Rectal smooth muscle tissue (tissue), 1 donor: ENCODE data around the gene CHCHD1.
"Not testable (repeated sequence)": the region's sequence is repeated elsewhere in the genome, so short reads cannot be mapped to it uniquely, and the experiment has no call there.

ENCODE experiments used
- H3K27ac ChIP-seq: one replicate; pipeline ENCODE4 v1.7.0; 2013; ENCODE audit warnings: low read depth, low read length, inconsistent platforms
- H3K27me3 ChIP-seq: one replicate; pipeline ENCODE4 v1.7.0; 2013; ENCODE audit warnings: low read length; ENCODE audit not compliant: control insufficient read depth, insufficient read depth
- H3K36me3 ChIP-seq: one replicate; pipeline ENCODE4 v1.7.0; 2013; ENCODE audit warnings: low read length; ENCODE audit not compliant: control insufficient read depth, insufficient read depth
- H3K4me1 ChIP-seq: one replicate; pipeline ENCODE4 v1.7.0; 2013; ENCODE audit warnings: low read length; ENCODE audit not compliant: control insufficient read depth, insufficient read depth
- H3K4me3 ChIP-seq: one replicate; pipeline ENCODE4 v1.7.0; 2013; ENCODE audit warnings: low read length
- H3K9ac ChIP-seq: one replicate; pipeline ENCODE4 v1.7.0; 2013; ENCODE audit warnings: low read length

Gene CHCHD1

DNA sequence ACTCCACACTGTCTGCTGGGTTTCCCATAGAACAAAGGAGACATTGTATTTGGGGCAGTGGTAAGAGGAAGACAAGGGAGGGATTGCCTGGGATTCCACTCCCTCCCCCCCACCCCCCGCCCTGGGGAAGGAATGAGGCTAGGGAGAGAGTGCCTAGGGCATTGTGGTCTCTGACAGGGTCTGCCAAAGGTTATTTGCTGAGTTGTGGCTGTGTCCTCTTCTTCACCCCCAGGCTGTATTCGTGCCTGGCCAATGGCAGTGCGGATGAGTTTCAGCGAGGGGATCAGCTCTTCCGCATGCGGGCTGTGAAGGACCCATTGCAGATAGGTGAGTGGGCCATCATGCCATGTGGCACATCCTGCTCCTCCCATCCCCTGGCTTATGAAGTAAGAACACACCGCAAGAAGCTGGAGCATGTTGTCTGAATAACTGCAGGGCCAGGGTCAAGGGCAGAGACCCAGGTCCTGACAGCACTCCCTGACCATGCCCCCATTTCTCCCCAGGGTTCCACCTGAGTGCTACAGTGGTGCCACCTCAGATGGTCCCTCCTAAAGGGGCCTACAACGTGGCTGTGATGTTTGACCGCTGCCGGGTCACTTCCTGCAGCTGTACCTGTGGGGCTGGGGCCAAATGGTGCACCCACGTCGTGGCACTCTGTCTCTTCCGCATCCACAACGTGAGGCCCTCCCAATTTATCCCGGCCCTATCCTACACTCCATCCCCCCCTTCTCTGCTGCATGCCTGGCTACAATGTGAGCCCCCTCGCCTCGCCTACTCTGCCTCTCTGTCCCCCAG is 7.2 kb downstream of the CHCHD1 start:
- H3K4me1 ChIP-seq = peaks cover 21% of the 10 kb centered on the region
- peaks cover 41% of the 10 kb centered on the region for H3K36me3 ChIP-seq

DNA sequence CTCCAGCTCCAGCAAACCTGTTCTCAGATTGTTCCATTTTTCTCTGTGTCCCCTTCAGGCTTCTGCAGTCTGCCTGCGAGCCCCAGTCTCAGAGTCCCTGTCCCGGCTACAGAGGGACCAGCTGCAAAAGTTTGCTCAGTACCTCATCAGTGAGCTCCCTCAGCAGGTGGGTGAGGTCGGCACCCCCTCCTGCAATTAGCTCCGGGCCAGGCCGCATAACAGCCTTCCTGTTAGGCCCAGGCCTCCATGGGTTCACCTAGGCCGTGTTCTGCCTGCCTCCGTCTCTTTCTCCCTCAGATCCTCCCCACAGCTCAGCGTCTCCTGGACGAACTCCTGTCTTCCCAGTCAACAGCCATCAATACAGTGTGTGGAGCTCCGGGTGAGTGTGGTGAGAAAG is 7.8 kb downstream of the CHCHD1 start:
- no peak overlapping the region for H3K4me3 ChIP-seq
- H3K27me3 ChIP-seq = no peaks in the 10 kb centered on the region
- H3K9ac ChIP-seq = no peak overlapping the region
- no peak overlapping the region for H3K27ac ChIP-seq
- peaks cover 21% of the 10 kb centered on the region for H3K4me1 ChIP-seq
- peaks cover 47% of the 10 kb centered on the region for H3K36me3 ChIP-seq

More for the DNA sequence above, 7.2 kb downstream of the CHCHD1 start:
- Histone ChIP-seq H3K4me3 (no peak overlapping the region), H3K9ac (no peak overlapping the region), H3K27me3 (no peaks in the 10 kb centered on the region), H3K27ac (no peak overlapping the region)

DNA sequence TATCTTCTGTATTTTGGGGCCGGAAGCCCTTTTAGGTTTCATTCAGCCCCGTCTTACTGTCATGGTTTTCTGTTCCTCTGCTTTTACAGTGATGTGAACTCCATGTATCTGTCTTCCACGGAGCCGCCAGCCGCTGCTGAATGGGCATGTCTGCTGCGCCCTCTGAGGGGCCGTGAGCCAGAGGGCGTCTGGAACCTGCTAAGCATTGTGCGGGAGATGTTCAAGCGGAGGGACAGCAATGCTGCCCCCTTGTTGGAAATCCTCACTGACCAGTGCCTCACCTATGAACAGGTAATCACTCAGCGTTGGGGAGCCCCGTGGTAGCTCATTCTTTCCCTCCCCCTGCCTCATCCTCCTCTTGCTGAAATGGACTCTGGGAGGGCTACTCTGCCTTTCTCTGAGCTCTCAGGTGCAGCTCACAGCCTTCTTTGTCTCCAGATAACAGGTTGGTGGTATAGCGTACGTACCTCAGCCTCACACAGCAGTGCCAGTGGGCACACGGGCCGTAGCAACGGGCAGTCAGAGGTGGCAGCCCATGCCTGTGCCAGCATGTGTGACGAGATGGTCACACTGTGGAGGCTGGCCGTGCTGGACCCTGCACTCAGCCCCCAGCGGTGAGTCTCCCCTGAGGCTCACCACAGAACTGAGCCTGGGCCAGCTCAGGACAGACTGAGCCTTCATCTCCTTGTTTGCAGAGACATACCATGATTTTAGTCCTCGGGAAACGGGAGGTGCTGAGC is 9.2 kb downstream of the CHCHD1 start:
- H3K27ac ChIP-seq = no peak overlapping the region
- H3K27me3 ChIP-seq = no peaks in the 10 kb centered on the region
- no peak overlapping the region for H3K9ac ChIP-seq
- H3K4me3 ChIP-seq = no peak overlapping the region
- peaks cover 17% of the 10 kb centered on the region for H3K4me1 ChIP-seq
- H3K36me3 ChIP-seq = peaks cover 55% of the 10 kb centered on the region

DNA sequence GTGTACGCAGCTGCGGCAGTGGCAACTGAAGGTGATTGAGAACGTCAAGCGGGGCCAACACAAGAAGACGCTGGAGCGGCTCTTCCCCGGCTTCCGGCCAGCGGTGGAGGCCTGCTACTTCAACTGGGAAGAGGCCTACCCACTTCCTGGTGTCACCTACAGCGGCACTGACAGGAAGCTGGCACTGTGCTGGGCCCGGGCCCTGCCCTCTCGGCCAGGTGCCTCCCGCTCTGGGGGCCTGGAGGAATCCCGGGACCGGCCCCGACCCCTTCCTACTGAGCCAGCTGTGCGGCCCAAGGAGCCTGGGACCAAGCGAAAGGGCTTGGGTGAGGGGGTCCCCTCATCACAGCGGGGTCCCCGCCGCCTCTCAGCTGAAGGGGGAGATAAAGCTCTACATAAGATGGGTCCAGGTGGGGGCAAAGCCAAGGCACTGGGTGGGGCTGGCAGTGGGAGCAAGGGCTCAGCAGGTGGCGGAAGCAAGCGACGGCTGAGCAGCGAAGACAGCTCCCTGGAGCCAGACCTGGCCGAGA is 10.1 kb downstream of the CHCHD1 start:
- peaks cover 60% of the 10 kb centered on the region for H3K36me3 ChIP-seq
- no peak overlapping the region for H3K4me3 ChIP-seq
- no peaks in the 10 kb centered on the region for H3K27me3 ChIP-seq
- no peak overlapping the region for H3K9ac ChIP-seq
- H3K4me1 ChIP-seq = peaks cover 11% of the 10 kb centered on the region
- H3K27ac ChIP-seq = no peak overlapping the region

DNA sequence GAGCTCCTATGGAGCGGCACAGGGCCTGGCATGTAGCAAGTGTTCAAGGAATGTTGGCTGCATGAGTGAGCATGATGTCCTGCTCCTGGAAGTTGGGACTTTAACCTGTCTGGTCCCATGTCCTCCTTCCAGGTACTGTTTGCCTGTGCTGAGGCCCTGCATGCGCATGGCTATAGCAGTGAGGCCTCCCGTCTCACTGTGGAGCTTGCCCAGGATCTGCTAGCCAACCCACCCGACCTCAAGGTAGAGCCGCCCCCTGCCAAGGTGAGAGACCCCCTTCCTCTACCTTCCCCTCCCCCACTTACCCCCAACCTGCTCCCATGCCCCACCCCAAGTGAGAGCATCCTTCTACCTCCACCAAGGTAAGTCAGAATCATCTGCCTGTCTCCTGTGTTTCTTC is 11.6 kb downstream of the CHCHD1 start:
- H3K27ac ChIP-seq = no peak overlapping the region
- no peaks in the 10 kb centered on the region for H3K27me3 ChIP-seq
- no peak overlapping the region for H3K9ac ChIP-seq
- peaks cover under 1% of the 10 kb centered on the region for H3K4me1 ChIP-seq
- no peak overlapping the region for H3K4me3 ChIP-seq
- peaks cover 74% of the 10 kb centered on the region for H3K36me3 ChIP-seq

DNA sequence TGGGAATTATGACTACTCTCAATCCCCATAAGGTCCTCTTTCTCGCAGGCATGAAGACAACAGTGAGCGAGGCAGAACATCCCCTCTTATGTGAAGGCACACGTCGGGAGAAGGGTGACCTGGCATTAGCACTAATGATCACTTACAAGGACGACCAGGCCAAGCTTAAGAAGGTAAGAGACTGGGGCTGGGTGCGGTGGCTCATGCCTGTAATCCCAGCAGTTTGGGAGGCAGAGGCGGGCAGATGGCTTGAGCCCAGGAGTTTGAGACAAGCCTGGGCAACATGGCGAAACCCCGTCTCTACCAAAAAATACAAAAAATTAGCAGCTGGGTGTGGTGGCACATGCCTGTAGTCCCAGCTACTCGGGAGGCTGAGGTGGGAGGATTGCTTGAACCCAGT is 13.6 kb downstream of the CHCHD1 start:
- H3K9ac ChIP-seq, H3K27ac ChIP-seq, H3K4me1 ChIP-seq, H3K27me3 ChIP-seq, H3K4me3 ChIP-seq: not testable (repeated sequence)
- H3K36me3 ChIP-seq = peaks cover 68% of the 10 kb centered on the region

DNA sequence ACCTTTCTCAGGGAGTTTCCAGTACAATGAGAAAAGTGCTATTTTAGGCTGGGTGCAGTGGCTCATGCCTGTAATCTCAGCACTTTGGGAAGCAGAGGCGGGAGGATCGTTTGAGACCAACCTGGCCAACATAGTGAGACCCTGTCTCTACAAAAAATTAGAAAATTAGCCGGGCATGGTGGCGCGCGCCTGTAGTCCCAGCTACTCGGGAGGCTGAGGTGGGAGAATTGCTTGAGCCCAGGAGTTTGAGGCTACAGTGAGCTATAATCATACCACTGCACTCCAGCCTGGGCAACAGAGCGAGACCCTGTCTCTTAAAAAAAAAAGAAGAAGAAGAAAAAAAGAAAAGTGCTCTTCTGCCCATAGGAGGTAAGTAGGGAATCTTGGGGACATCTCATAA is 14.2 kb downstream of the CHCHD1 start:
- H3K27me3 ChIP-seq, H3K4me3 ChIP-seq, H3K4me1 ChIP-seq, H3K9ac ChIP-seq, H3K27ac ChIP-seq: not testable (repeated sequence)
- peaks cover 67% of the 10 kb centered on the region for H3K36me3 ChIP-seq

DNA sequence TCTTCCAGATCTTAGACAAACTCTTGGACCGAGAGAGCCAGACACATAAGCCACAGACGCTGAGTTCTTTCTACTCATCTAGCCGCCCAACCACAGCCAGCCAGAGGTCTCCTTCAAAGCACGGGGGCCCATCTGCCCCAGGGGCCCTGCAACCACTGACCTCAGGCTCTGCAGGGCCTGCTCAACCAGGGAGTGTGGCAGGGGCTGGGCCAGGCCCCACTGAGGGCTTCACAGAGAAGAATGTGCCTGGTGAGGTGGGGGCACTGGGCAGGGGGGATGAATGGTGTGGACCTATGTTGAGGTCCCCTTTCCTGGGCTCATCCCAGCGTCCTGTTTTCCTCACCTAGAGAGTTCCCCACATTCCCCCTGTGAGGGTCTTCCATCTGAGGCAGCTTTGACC is 14.9 kb downstream of the CHCHD1 start:
- no peak overlapping the region for H3K4me3 ChIP-seq
- H3K9ac ChIP-seq = no peak overlapping the region
- H3K27me3 ChIP-seq = no peaks in the 10 kb centered on the region
- H3K27ac ChIP-seq = no peak overlapping the region
- H3K4me1 ChIP-seq = no peaks in the 10 kb centered on the region
- H3K36me3 ChIP-seq = peaks cover 64% of the 10 kb centered on the region

DNA sequence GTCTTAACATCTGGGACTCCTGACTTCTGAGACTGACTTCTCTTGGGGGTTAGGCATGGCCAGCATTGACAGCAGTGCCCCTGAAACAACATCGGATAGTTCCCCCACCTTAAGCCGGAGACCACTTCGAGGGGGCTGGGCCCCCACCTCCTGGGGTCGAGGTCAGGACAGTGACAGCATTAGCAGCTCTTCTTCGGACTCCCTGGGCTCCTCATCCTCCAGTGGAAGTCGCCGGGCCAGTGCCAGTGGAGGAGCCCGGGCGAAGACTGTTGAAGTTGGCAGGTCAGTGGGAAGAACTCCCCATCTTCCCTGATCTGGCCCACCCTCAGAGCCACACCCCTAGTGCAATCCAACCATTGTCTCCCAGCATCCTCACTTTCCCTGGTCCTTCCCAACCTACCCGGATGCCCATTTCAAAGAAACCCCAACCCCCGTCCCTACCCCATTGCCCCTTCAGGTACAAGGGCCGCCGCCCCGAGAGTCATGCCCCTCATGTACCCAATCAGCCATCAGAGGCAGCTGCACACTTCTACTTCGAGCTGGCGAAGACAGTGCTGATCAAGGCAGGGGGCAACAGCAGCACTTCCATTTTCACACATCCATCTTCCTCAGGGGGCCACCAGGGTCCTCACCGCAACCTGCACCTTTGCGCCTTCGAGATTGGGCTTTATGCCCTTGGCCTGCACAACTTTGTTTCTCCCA is 15.6 kb downstream of the CHCHD1 start:
- Histone ChIP-seq H3K4me3 (no peak overlapping the region), H3K4me1 (no peaks in the 10 kb centered on the region), H3K36me3 (peaks cover 67% of the 10 kb centered on the region), H3K27me3 (no peaks in the 10 kb centered on the region), H3K27ac (no peak overlapping the region), H3K9ac (no peak overlapping the region)

DNA sequence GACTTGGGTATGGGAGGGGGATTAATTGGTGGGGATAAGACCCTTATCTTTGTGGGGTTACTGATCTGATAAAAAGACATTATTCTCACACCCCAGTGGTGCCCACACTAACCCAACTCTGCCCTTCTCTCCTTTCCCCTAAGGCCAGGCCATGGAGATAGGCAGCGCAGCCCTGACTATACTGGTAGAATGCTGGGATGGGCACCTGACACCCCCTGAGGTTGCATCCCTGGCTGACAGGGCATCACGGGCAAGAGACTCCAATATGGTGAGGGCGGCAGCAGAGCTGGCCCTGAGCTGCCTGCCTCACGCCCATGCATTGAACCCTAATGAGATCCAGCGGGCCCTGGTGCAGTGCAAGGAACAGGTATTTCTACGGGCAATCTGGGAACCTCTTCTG is 16.2 kb downstream of the CHCHD1 start:
- Histone ChIP-seq H3K27ac (no peak overlapping the region), H3K9ac (no peak overlapping the region), H3K27me3 (no peaks in the 10 kb centered on the region), H3K4me3 (no peak overlapping the region), H3K4me1 (no peaks in the 10 kb centered on the region), H3K36me3 (peaks cover 67% of the 10 kb centered on the region)

DNA sequence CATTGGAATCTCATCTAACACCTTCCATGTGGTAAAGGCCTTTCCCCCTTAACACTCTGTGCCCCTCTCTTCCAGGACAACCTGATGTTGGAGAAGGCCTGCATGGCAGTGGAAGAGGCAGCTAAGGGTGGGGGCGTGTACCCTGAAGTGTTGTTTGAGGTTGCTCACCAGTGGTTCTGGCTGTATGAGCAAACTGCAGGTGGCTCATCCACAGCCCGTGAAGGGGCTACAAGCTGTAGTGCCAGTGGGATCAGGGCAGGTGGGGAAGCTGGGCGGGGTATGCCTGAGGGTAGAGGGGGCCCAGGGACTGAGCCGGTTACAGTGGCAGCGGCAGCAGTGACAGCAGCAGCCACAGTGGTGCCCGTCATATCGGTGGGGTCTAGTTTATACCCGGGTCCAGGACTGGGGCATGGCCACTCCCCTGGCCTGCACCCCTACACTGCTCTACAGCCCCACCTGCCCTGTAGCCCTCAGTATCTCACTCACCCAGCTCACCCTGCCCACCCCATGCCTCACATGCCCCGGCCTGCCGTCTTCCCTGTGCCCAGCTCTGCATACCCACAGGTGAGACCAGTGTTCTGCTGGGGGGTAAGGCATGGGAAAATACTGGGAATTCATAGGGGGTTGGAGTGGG is 17.2 kb downstream of the CHCHD1 start:
- H3K9ac ChIP-seq = no peak overlapping the region

More for the DNA sequence above, 17.2 kb downstream of the CHCHD1 start:
- no peaks in the 10 kb centered on the region for H3K4me1 ChIP-seq
- H3K27me3 ChIP-seq = no peaks in the 10 kb centered on the region
- peaks cover 67% of the 10 kb centered on the region for H3K36me3 ChIP-seq
- no peak overlapping the region for H3K27ac ChIP-seq
- H3K4me3 ChIP-seq = no peak overlapping the region
